ENCODE results near the gene ZSCAN5B. TPM values are rescaled to one million over a fixed set of nuclear protein-coding genes. Genes with fewer than 3 reads are reported as not detected.
"Not testable (repeated sequence)": the region's sequence is repeated elsewhere in the genome, so short reads cannot be mapped to it uniquely, and the experiment has no call there.

The ZSCAN5B gene
- total and polyA plus RNA-seq, 5 experiments from 2014 or later = not detected

- Mint-ChIP-seq H3K36me3 (peaks cover 0 to 52% (median 11%) of the 10 kb centered on the region in 3 donors), H3K27ac (no peak overlapping the region), H3K27me3 (no peaks in the 10 kb centered on the region), H3K4me3 (no peak overlapping the region), H3K4me1 (peaks cover 12 to 29% (median 15%) of the 10 kb centered on the region in 4 donors), H3K9me3 (no peaks in the 10 kb centered on the region)
- ATAC-seq (no peak), DNase-seq (no peak)
- POLR2A ChIA-PET = no interaction called here
Measured at GRCh38 chr19:56150358-56150757, 47.2 kb downstream of the ZSCAN5B start.

GRCh38 chr19:56149656-56150038 lies 47.9 kb downstream of the ZSCAN5B start:
- ATAC-seq (no peak), DNase-seq (no peak)
- no peaks in the 10 kb centered on the region for H3K27me3 Mint-ChIP-seq
- H3K4me1 Mint-ChIP-seq = peaks cover 12 to 28% (median 15%) of the 10 kb centered on the region in 4 donors
- H3K36me3 Mint-ChIP-seq = peaks cover 0 to 49% (median 11%) of the 10 kb centered on the region in 3 donors
- POLR2A ChIA-PET = no interaction called here
- H3K4me3 Mint-ChIP-seq = no peak overlapping the region
- H3K27ac Mint-ChIP-seq = no peak overlapping the region
- H3K9me3 Mint-ChIP-seq = no peaks in the 10 kb centered on the region

- Mint-ChIP-seq H3K27ac (peak overlapping the region in 1 of 10 donors; percentile 29), H3K36me3 (peaks cover 0 to 49% (median 11%) of the 10 kb centered on the region in 3 donors), H3K4me1 (peaks cover 16 to 30% (median 19%) of the 10 kb centered on the region in 4 donors)
- H3K27me3 Mint-ChIP-seq, ATAC-seq, DNase-seq, H3K9me3 Mint-ChIP-seq, POLR2A ChIA-PET, H3K4me3 Mint-ChIP-seq: not testable (repeated sequence)
Measured at GRCh38 chr19:56148955-56149655, 48.5 kb downstream of the ZSCAN5B start.

GRCh38 chr19:56148096-56148495 lies 49.5 kb downstream of the ZSCAN5B start:
- Mint-ChIP-seq H3K9me3 (no peaks in the 10 kb centered on the region), H3K36me3 (peaks cover 0 to 40% (median 9%) of the 10 kb centered on the region in 3 donors), H3K4me3 (no peak overlapping the region), H3K27ac (no peak overlapping the region), H3K4me1 (peaks cover 19 to 28% (median 21%) of the 10 kb centered on the region in 4 donors), H3K27me3 (no peaks in the 10 kb centered on the region)
- POLR2A ChIA-PET = no interaction called here
- ATAC-seq = no peak
- DNase-seq = no peak

- no peaks in the 10 kb centered on the region for H3K9me3 Mint-ChIP-seq
- ATAC-seq (no peak), DNase-seq (no peak)
- H3K4me1 Mint-ChIP-seq = peaks cover 19 to 28% (median 21%) of the 10 kb centered on the region in 4 donors
- peaks cover 0 to 34% (median 9%) of the 10 kb centered on the region in 3 donors for H3K36me3 Mint-ChIP-seq
- H3K4me3 Mint-ChIP-seq = no peak overlapping the region
- POLR2A ChIA-PET = no interaction called here
- no peaks in the 10 kb centered on the region for H3K27me3 Mint-ChIP-seq
- H3K27ac Mint-ChIP-seq = no peak overlapping the region
Measured at GRCh38 chr19:56147307-56147706, 50.3 kb downstream of the ZSCAN5B start.

GRCh38 chr19:56146904-56147303 lies 50.7 kb downstream of the ZSCAN5B start:
- Mint-ChIP-seq H3K9me3 (no peaks in the 10 kb centered on the region), H3K36me3 (peaks cover 0 to 34% (median 9%) of the 10 kb centered on the region in 3 donors), H3K27me3 (no peaks in the 10 kb centered on the region), H3K4me3 (no peak overlapping the region), H3K4me1 (peaks cover 21 to 31% (median 25%) of the 10 kb centered on the region in 4 donors), H3K27ac (no peak overlapping the region)
- no peak for DNase-seq
- no peak for ATAC-seq
- POLR2A ChIA-PET = no interaction called here

- no peak for ATAC-seq
Measured at GRCh38 chr19:56145698-56146097, 51.9 kb downstream of the ZSCAN5B start.

GRCh38 chr19:56144831-56145230 lies 52.8 kb downstream of the ZSCAN5B start:
- DNase-seq = no peak
- ATAC-seq = no peak
- no peak overlapping the region for H3K4me3 Mint-ChIP-seq
- no peaks in the 10 kb centered on the region for H3K27me3 Mint-ChIP-seq
- no peaks in the 10 kb centered on the region for H3K9me3 Mint-ChIP-seq
- peaks cover 24 to 43% (median 39%) of the 10 kb centered on the region in 4 donors for H3K4me1 Mint-ChIP-seq
- POLR2A ChIA-PET = no interaction called here
- H3K36me3 Mint-ChIP-seq = peaks cover 0 to 27% (median 9%) of the 10 kb centered on the region in 3 donors
- H3K27ac Mint-ChIP-seq = peak overlapping the region in 1 of 10 donors; percentile 24

More at GRCh38 chr19:56145698-56146097, 51.9 kb downstream of the ZSCAN5B start:
- Mint-ChIP-seq H3K27ac (no peak overlapping the region), H3K27me3 (no peaks in the 10 kb centered on the region), H3K9me3 (no peaks in the 10 kb centered on the region), H3K36me3 (peaks cover 0 to 34% (median 9%) of the 10 kb centered on the region in 3 donors), H3K4me3 (no peak overlapping the region), H3K4me1 (peaks cover 22 to 37% (median 31%) of the 10 kb centered on the region in 4 donors)
- no peak for DNase-seq
- POLR2A ChIA-PET = no interaction called here

- Mint-ChIP-seq H3K9me3 (no peaks in the 10 kb centered on the region), H3K4me3 (peak overlapping the region in 1 of 10 donors; percentile 68), H3K4me1 (peaks cover 26 to 45% (median 42%) of the 10 kb centered on the region in 4 donors), H3K36me3 (peaks cover 0 to 23% (median 7%) of the 10 kb centered on the region in 3 donors), H3K27me3 (no peaks in the 10 kb centered on the region), H3K27ac (peak overlapping the region in 6 of 10 donors; percentile 8 to 90 (median 72))
- POLR2A ChIA-PET = no interaction called here
- ATAC-seq (no peak), DNase-seq (no peak)
Measured at GRCh38 chr19:56144376-56144775, 53.2 kb downstream of the ZSCAN5B start.

- peaks cover 0 to 13% (median 4%) of the 10 kb centered on the region in 3 donors for H3K36me3 Mint-ChIP-seq
- H3K4me1 Mint-ChIP-seq = peaks cover 24 to 50% (median 45%) of the 10 kb centered on the region in 4 donors
- DNase-seq (no peak), ATAC-seq (no peak)
- H3K27me3 Mint-ChIP-seq = no peaks in the 10 kb centered on the region
- POLR2A ChIA-PET = interaction anchor here (8.5 kb wide), 1 partner anchor 22 kb away, joined by 76 read pairs; the partner anchor contains the start of gene ZNF787
- peak overlapping the region in 7 of 10 donors; percentile 34 to 92 (median 81) for H3K27ac Mint-ChIP-seq
- peak overlapping the region in 8 of 10 donors; percentile 6 to 93 (median 31) for H3K4me3 Mint-ChIP-seq
- H3K9me3 Mint-ChIP-seq = no peaks in the 10 kb centered on the region
Measured at GRCh38 chr19:56142897-56143434, 54.6 kb downstream of the ZSCAN5B start.

GRCh38 chr19:56142087-56142787 lies 55.3 kb downstream of the ZSCAN5B start:
- ATAC-seq (no peak), DNase-seq (no peak)
- POLR2A ChIA-PET = interaction anchor here (1.4 to 8.5 kb wide), 2 partner anchors 21 to 28 kb away, joined by 5 to 76 read pairs; partner anchors contain the start of gene ZNF787
- Mint-ChIP-seq H3K4me3 (peak overlapping the region; percentile 71 to 98 (median 86)), H3K27ac (peak overlapping the region; percentile 31 to 98 (median 86)), H3K9me3 (no peaks in the 10 kb centered on the region), H3K4me1 (peaks cover 24 to 50% (median 46%) of the 10 kb centered on the region in 4 donors), H3K36me3 (peaks cover 0 to 7% (median 0%) of the 10 kb centered on the region in 3 donors), H3K27me3 (no peaks in the 10 kb centered on the region)

GRCh38 chr19:56141417-56141993 lies 56.1 kb downstream of the ZSCAN5B start:
- H3K27me3 Mint-ChIP-seq = no peaks in the 10 kb centered on the region
- peak overlapping the region; percentile 71 to 98 (median 93) for H3K4me3 Mint-ChIP-seq

More at GRCh38 chr19:56141417-56141993, 56.1 kb downstream of the ZSCAN5B start:
- DNase-seq (peak in 9 of 10 donors; percentile 29 to 67 (median 49)), ATAC-seq (no peak)
- peaks cover 24 to 50% (median 46%) of the 10 kb centered on the region in 4 donors for H3K4me1 Mint-ChIP-seq
- no peaks in the 10 kb centered on the region for H3K9me3 Mint-ChIP-seq
- H3K27ac Mint-ChIP-seq = peak overlapping the region; percentile 60 to 98 (median 96)
- peaks cover 0 to 6% (median 0%) of the 10 kb centered on the region in 3 donors for H3K36me3 Mint-ChIP-seq
- POLR2A ChIA-PET = interaction anchor here (0.7 to 8.5 kb wide), 5 partner anchors 12 to 499 kb away, joined by 3 to 76 read pairs (median 4); partner anchors contain the start of genes ZNF787 and ZSCAN5A

All from naive thymus-derived CD8-positive, alpha-beta T cell (primary cell).